Fibroblast of the conjunctiva (primary cell): ENCODE measurements around the gene MAD2L2.

Source experiments
- DNase-seq: peaks from one replicate; pipeline ENCODE4 v3.0.0-alpha.2; 2010; ENCODE audit warnings: low read depth

MAD2L2 gene

GRCh38 chr1:11629184-11630016 is 51.5 kb downstream of the MAD2L2 start:
- DNase-seq: no peak

- no peak for DNase-seq
Observed at GRCh38 chr1:11628767-11629166, 52.2 kb downstream of the MAD2L2 start.

GRCh38 chr1:11626551-11626950 is 54.4 kb downstream of the MAD2L2 start:
- DNase-seq: no peak
